Adipocyte (in vitro differentiated cells): ENCODE results near the gene DAPK1.
A peak's percentile ranks its signal among the peaks of the same experiment; 100 is the strongest.

ENCODE experiments used
- DNase-seq: peaks from one replicate; pipeline ENCODE4 v3.0.0-alpha.2; 2015; ENCODE audit warnings: low read depth
- H3K27me3 ChIP-seq: replicated peaks from 2 replicates; pipeline ENCODE4 v1.7.0; 2013; ENCODE audit warnings: mild to moderate bottlenecking, low read length, moderate library complexity; ENCODE audit not compliant: control insufficient read depth, insufficient read depth
- H3K36me3 ChIP-seq: 2 replicates; pipeline ENCODE4 v1.7.0; 2013; ENCODE audit warnings: low read length, mild to moderate bottlenecking, moderate library complexity; ENCODE audit not compliant: control insufficient read depth, insufficient read depth, severe bottlenecking
- H3K4me1 ChIP-seq: 2 replicates; pipeline ENCODE4 v1.7.0; 2013; ENCODE audit warnings: mild to moderate bottlenecking, low read length, moderate library complexity; ENCODE audit not compliant: control insufficient read depth, insufficient read depth
- H3K4me3 ChIP-seq: 2 replicates; pipeline ENCODE4 v1.7.0; 2013; ENCODE audit warnings: mild to moderate bottlenecking, low read length, moderate library complexity
- H3K9ac ChIP-seq: 2 replicates; pipeline ENCODE4 v1.7.0; 2013; ENCODE audit warnings: mild to moderate bottlenecking, low read length, moderate library complexity
- H3K9me3 ChIP-seq: 2 replicates; pipeline ENCODE4 v1.7.0; 2013; ENCODE audit warnings: mild to moderate bottlenecking, low read length, moderate library complexity; ENCODE audit not compliant: control insufficient read depth

DAPK1 gene

DNA sequence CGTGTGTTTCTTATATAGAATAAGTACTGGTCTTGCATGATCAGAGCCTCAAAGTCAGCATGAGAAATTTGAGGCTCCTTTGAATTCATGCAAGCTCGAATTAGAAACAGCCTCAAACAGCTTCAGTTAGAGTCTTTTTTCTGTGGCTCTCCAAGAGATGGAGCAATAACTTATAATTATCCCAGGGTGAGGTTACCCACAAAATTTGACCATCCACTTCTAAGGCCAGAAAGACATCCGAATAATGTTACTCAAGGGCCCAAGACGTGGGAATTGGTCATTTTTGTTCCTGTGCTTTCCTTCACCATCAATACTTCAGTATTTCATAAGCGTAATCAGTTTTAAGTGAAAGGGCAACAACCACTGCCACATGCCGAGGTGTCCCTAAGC lies 89.7 kb downstream of the DAPK1 start:
- H3K4me3 ChIP-seq = no peak overlapping the region
- H3K9me3 ChIP-seq = no peaks in the 10 kb centered on the region
- H3K27me3 ChIP-seq = no peaks in the 10 kb centered on the region
- H3K36me3 ChIP-seq = no peaks in the 10 kb centered on the region
- no peak overlapping the region for H3K9ac ChIP-seq
- DNase-seq = peak; percentile 45
- H3K4me1 ChIP-seq = peaks cover 4% of the 10 kb centered on the region

DNA sequence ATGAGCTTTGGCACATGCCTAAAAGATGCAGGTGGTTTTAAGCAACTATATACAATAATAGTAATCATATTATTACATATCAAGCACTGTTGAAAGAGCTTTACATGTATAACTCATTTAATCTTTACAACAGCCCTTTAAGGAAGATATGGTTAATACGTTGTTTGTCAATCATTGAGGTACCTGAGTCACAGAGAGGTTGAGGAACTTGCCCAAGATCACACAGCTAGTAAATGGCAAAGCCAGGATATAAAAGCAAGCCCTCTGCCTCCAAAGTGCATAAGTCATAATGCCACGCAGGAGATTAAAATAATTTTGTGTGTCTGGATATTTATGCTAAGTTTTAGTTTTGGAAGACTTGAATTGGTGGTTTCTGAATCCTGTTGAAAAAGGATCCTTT lies 90.2 kb downstream of the DAPK1 start:
- DNase-seq = no peak
- H3K27me3 ChIP-seq = no peaks in the 10 kb centered on the region
- H3K9me3 ChIP-seq = no peaks in the 10 kb centered on the region
- no peaks in the 10 kb centered on the region for H3K36me3 ChIP-seq
- H3K9ac ChIP-seq = no peak overlapping the region
- no peak overlapping the region for H3K4me3 ChIP-seq
- peaks cover 8% of the 10 kb centered on the region for H3K4me1 ChIP-seq

DNA sequence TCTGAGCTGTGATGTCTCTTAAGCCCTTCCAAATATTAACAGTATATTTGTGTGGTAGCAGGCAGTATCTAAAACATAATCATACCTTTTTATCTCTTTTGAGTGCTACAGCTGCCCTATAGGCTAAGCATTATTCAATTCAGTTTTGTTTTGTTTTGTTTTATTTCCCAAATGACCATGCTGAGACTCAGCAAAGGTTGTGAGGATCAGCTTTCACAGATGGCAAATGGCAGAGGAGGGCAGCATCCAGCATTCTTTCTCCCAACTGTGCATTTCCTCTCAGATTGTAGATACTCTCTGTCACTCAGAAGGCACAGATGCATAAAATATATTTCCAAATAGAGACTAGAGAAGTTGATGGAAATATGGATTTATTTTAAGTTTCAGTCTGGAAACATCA lies 90.7 kb downstream of the DAPK1 start:
- Histone ChIP-seq H3K27me3 (no peaks in the 10 kb centered on the region), H3K36me3 (no peaks in the 10 kb centered on the region), H3K4me1 (peaks cover 13% of the 10 kb centered on the region), H3K4me3 (no peak overlapping the region), H3K9me3 (no peaks in the 10 kb centered on the region), H3K9ac (no peak overlapping the region)
- peak; percentile 42 for DNase-seq

DNA sequence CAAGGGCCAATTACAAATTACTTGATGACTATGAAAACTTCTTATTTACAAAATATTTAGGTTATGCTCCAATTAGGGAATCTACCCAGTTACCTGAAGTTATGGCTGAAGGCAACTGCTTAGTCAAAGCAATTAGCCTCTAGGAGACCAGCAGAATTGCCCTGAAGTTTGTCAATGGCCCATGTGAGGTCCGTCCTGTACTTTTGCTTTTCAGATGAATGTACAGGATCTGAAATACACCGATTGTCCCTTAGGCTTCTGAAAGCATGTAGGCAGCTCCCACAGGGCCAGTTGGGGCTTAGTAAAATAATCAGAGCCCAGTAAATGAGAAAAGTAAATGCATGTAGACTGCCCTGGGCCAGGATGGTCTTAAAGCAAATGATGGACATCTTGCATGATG lies 93.3 kb downstream of the DAPK1 start:
- H3K9me3 ChIP-seq = no peaks in the 10 kb centered on the region
- H3K9ac ChIP-seq = no peak overlapping the region
- H3K36me3 ChIP-seq = no peaks in the 10 kb centered on the region
- no peak overlapping the region for H3K4me3 ChIP-seq
- H3K4me1 ChIP-seq = peaks cover 29% of the 10 kb centered on the region
- no peaks in the 10 kb centered on the region for H3K27me3 ChIP-seq
- DNase-seq = no peak

DNA sequence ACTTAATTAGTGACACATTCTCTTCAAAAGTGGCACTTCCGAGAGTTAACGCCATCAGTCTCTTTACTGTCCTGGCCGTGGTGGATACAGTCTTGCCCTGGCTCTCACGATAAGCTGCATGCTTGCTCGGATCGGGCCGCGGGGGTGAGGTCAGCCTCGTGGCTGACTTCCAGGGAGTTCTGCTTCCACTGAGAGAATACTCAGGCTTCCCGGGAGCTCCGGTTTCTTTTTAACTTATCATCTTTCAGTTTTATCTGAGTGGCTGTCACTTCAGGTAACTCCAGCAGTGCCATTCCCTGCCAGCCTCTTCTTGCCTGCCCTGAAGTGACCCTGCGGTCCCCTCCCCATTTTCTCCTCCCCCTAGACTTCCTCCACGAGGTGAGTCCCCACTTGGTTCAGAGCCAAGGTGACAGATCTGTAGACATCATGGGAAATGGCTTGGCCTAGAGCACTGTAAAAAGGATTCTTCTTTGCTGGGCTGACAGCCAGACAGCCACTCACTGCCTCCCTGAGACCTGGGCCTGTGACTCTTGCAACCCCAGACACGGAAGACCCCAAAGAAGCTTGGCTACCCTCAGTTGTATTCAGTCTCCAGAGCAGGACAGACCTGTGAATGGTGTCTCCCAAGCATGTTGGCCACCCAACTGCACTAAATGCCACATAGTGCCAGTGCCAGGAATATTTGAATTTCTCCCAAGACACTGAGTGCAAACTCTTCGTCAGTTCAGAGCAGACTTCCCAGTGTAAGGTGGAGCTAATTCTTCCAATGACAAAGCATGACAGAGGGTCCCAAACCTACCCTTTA lies 95.1 kb downstream of the DAPK1 start:
- Histone ChIP-seq H3K9ac (peak overlapping the region; percentile 72), H3K4me3 (peak overlapping the region; percentile 75), H3K9me3 (no peaks in the 10 kb centered on the region), H3K4me1 (peaks cover 29% of the 10 kb centered on the region), H3K36me3 (no peaks in the 10 kb centered on the region), H3K27me3 (no peaks in the 10 kb centered on the region)
- DNase-seq = peak; percentile 78

DNA sequence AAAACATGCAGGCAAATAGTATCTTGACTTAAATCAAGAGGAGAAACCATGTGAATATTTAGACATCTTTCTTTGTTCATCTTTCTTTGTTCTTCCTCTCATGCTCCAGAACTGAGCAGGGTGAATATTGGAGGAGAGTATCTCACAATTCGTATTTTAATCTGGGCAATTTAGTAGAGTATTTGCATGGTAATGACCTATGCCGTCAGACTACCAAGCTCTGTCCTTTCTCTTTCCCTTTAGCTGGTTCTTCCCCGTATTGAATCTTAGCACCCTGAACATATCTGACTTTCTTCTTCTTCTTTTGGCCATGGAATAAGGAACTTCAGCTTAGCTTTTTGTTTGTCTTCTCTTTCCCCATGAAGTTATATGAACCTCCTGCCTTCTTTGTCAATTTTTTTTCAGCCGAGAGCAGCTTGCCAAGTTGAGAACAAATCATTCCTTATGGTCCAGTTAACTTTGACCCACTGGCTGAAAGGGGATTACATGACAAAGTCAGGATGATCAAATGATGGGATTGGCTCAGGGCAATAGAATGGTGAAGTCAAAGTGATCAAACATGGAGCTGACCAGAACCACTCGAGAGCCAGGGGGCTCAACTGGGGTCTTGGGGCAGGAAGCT lies 95.8 kb downstream of the DAPK1 start:
- Histone ChIP-seq H3K9me3 (no peaks in the 10 kb centered on the region), H3K27me3 (no peaks in the 10 kb centered on the region), H3K36me3 (no peaks in the 10 kb centered on the region), H3K4me1 (peaks cover 29% of the 10 kb centered on the region), H3K9ac (peak overlapping the region; percentile 41), H3K4me3 (peak overlapping the region; percentile 75)
- DNase-seq = no peak

DNA sequence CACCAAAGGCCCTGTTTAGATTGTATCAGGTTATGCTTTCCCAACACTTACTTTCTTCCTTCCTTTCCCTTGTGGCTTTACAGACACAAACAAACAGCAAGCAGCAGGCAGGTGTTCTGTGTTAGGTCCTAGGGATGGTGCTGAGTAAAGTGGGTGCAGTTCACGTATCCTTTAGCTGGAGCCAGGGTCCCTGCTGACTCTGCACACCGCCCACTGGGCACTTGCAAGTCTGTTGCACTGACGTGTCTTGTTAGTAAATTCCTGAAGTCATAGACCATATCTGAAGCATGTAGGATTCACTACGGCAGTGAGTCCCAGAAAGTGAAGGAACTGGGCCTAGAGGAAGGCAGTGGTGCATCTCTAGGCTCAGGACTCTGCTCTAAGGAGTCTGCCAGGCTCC lies 96.5 kb downstream of the DAPK1 start:
- no peaks in the 10 kb centered on the region for H3K9me3 ChIP-seq
- H3K27me3 ChIP-seq = no peaks in the 10 kb centered on the region
- H3K9ac ChIP-seq = peak overlapping the region; percentile 31
- no peak overlapping the region for H3K4me3 ChIP-seq
- H3K36me3 ChIP-seq = no peaks in the 10 kb centered on the region
- DNase-seq = peak; percentile 51
- peaks cover 29% of the 10 kb centered on the region for H3K4me1 ChIP-seq

DNA sequence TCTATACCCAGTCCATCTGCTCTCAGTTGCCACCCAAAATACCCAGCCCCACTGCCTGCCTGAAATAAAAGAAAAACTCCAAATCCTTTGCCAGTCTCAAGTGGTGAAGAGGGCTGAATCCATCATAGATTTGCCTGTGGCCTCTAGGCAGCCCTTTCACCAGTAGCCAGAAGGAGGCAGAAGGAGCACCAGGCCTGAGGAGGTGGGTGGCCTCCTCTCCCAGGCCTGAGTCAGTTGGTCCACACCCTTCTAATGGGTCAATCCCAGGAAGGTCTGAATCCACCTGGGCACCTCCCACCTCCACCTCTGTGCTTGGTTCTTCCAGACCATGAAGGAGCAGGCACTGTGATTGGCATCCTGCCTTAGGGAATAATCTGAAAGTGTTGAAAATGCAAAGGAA lies 97.0 kb downstream of the DAPK1 start:
- no peaks in the 10 kb centered on the region for H3K36me3 ChIP-seq
- H3K9ac ChIP-seq = no peak overlapping the region
- no peaks in the 10 kb centered on the region for H3K9me3 ChIP-seq
- H3K4me3 ChIP-seq = no peak overlapping the region
- H3K27me3 ChIP-seq = no peaks in the 10 kb centered on the region
- H3K4me1 ChIP-seq = peaks cover 31% of the 10 kb centered on the region
- DNase-seq = no peak

DNA sequence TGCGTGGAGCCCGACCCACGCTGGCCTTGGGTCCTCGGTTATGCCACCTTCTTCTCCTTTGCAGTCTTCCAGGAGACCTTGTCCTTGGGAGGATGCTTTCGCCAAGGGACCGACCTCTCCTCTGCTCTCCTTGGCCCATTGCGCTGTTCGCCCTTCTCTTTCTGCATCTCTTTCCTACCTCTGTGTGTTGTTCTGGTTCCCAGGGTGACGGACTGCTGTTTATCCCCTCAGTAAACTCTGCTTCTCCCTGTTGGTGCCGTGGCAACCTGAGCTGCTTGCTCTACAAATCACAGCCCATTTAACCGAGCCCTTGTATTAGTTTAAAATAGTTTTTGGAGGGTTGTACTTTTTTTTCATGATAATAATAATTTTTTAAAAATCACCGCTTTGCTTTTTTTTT lies 97.9 kb downstream of the DAPK1 start:
- no peaks in the 10 kb centered on the region for H3K27me3 ChIP-seq
- DNase-seq = no peak
- H3K4me1 ChIP-seq = peaks cover 41% of the 10 kb centered on the region
- no peaks in the 10 kb centered on the region for H3K9me3 ChIP-seq
- H3K9ac ChIP-seq = no peak overlapping the region
- H3K36me3 ChIP-seq = no peaks in the 10 kb centered on the region
- no peak overlapping the region for H3K4me3 ChIP-seq

DNA sequence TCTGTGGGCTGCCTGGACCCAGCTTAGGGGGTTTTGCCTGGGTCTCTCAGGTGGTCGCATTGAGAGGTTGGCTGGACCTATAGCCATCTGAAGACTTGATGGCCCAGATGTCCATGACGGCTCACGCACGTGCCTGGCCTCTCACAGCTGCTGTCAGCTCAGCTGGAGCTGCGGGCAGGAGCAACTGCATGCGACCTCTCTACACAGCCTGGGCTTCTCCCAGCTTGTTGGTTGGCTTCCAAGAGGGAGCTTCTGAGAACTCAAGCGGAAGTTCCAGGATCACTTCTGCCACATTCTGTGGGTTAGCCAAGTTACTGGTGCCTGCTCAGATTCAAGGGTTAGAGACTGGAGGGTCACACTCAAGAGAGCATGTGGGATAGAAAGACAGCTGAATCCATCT lies 99.2 kb downstream of the DAPK1 start:
- no peak for DNase-seq
- Histone ChIP-seq H3K27me3 (no peaks in the 10 kb centered on the region), H3K36me3 (no peaks in the 10 kb centered on the region), H3K9me3 (no peaks in the 10 kb centered on the region), H3K4me3 (no peak overlapping the region), H3K4me1 (peaks cover 46% of the 10 kb centered on the region), H3K9ac (no peak overlapping the region)

DNA sequence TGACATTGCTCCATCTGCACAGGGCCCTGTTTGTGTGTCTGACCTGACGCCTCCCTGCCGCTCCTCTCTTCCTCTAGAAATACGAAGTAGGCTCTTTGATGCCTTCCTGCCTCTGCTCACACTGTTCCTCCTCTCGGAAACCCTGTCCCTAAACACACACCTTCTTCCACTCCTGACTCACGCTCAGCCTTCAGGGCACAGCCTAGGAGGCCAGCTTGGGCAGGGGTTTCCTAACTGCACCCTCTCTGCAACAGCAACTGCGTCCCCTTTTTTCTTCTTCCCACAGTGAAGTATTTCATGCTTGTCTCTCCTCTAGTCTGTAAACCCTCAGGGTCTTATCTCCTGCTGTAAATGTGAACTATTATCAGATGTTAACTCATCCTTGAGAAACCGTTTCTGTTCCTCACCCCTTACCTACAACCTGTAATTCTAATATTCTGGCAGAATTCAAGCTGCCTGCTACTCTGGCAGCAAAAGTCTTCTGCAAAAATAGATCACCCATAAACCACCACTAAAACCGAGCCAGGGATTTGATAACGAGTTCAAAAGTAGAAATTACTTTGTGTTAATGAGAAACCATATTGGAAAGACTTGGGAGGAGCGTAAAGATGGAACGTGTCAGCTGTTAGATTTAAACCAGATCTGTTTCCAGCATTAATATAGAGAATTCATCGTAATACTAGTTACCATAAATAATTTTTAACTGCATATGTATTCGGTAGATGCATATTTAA lies 100.2 kb downstream of the DAPK1 start:
- Histone ChIP-seq H3K4me1 (peaks cover 38% of the 10 kb centered on the region), H3K27me3 (no peaks in the 10 kb centered on the region), H3K9me3 (no peaks in the 10 kb centered on the region), H3K4me3 (no peak overlapping the region), H3K9ac (no peak overlapping the region), H3K36me3 (no peaks in the 10 kb centered on the region)
- DNase-seq = no peak
